NB4 (cell line): ENCODE measurements around the gene PPFIA1.
A peak's percentile ranks its signal among the peaks of the same experiment; 100 is the strongest.

Experiments
- CTCF ChIP-seq: IDR thresholded peaks from one replicate; pipeline ENCODE4 v1.5.1; 2012; ENCODE audit warnings: low read depth, low read length
- MAX ChIP-seq: IDR thresholded peaks from 2 replicates; pipeline ENCODE4 v1.6.1; 2011; ENCODE audit warnings: low read depth, low read length
- MYC ChIP-seq: IDR thresholded peaks from 2 replicates; pipeline ENCODE4 v1.6.1; 2011; ENCODE audit warnings: low read depth, low read length
- POLR2A ChIP-seq: IDR thresholded peaks from 2 replicates; pipeline ENCODE4 v1.6.1; 2011; ENCODE audit warnings: mild to moderate bottlenecking; ENCODE audit not compliant: insufficient read length; ENCODE audit errors: extremely low read depth

- TF ChIP-seq CTCF (no peak), MAX (peak; percentile 44), POLR2A (peak; percentile 70), MYC (no peak)
Observed at GRCh38 chr11:70314730-70315129, 44.2 kb downstream of the PPFIA1 start.
